CD14-positive monocyte (primary cell): Measurements from ENCODE around the gene LTBP1. TPM values are rescaled to one million over a fixed set of nuclear protein-coding genes. Genes with fewer than 3 reads are reported as not detected.

Source experiments
- DNase-seq, 3 donors: peaks; one replicate each; pipeline ENCODE4 v3.0.0-alpha.2; 2011 to 2022
- H2AFZ ChIP-seq: 2 replicates; pipeline ENCODE4 v1.6.0; 2012; ENCODE audit warnings: mild to moderate bottlenecking, low read depth, low read length, inconsistent platforms; ENCODE audit not compliant: insufficient read depth, poor library complexity, severe bottlenecking
- H3K27ac ChIP-seq, 2 donors: 1 replicate in 1 of 2; 2 replicates in 1 of 2; pipeline ENCODE4 v1.5.1; 2012 to 2013; ENCODE audit warnings: low read length in 2 of 2, control low read depth in 1 of 2, inconsistent platforms in 1 of 2, low read depth in 1 of 2, mild to moderate bottlenecking in 1 of 2
- H3K27me3 ChIP-seq, 2 donors: one replicate each; pipeline versions ENCODE4 v1.6.0 to v1.6.1; 2011 to 2013; ENCODE audit warnings: low read length in 2 of 2; ENCODE audit not compliant: control insufficient read depth in 2 of 2, insufficient read depth in 2 of 2
- H3K36me3 ChIP-seq, 2 donors: replicated peaks in 1 of 2; 1 replicate in 1 of 2; 2 replicates in 1 of 2; pipeline versions ENCODE4 v1.5.1 to v1.6.1; 2012 to 2013; ENCODE audit warnings: low read length in 2 of 2, control low read depth in 1 of 2, inconsistent platforms in 1 of 2, mild to moderate bottlenecking in 1 of 2; ENCODE audit not compliant: insufficient read depth in 2 of 2, control insufficient read depth in 1 of 2
- H3K4me1 ChIP-seq, 2 donors: 1 replicate in 1 of 2; 2 replicates in 1 of 2; pipeline versions ENCODE4 v1.5.1 to v1.6.1; 2012 to 2013; ENCODE audit warnings: low read length in 2 of 2, control low read depth in 1 of 2, inconsistent platforms in 1 of 2, mild to moderate bottlenecking in 1 of 2, moderate library complexity in 1 of 2; ENCODE audit not compliant: insufficient read depth in 2 of 2, control insufficient read depth in 1 of 2
- H3K4me2 ChIP-seq: replicated peaks from 2 replicates; pipeline ENCODE3; 2012; ENCODE audit warnings: low read length, moderate library complexity, mild to moderate bottlenecking; ENCODE audit not compliant: poor library complexity, severe bottlenecking; ENCODE audit errors: extremely low read depth
- H3K4me3 ChIP-seq, 3 experiments: fragments of 200-600 bp in 1 of 3; sonication (generic) in 1 of 3; replicated peaks in 1 of 3; 1 replicate in 2 of 3; 2 replicates in 1 of 3; pipeline ENCODE4 v1.5.1; 2011 to 2013; ENCODE audit warnings: low read length in 3 of 3, mild to moderate bottlenecking in 3 of 3, control low read depth in 2 of 3, low read depth in 2 of 3, inconsistent platforms in 1 of 3, moderate library complexity in 1 of 3
- H3K79me2 ChIP-seq: 2 replicates; pipeline ENCODE4 v1.6.0; 2012; ENCODE audit warnings: mild to moderate bottlenecking, control low read depth, inconsistent platforms, low read length, moderate library complexity; ENCODE audit not compliant: insufficient read depth
- H3K9ac ChIP-seq: 2 replicates; pipeline ENCODE4 v1.6.0; 2017; ENCODE audit warnings: low read length, mild to moderate bottlenecking; ENCODE audit not compliant: insufficient read depth, poor library complexity, severe bottlenecking
- H3K9me3 ChIP-seq, 2 donors: replicated peaks in 1 of 2; 1 replicate in 1 of 2; 2 replicates in 1 of 2; pipeline versions ENCODE4 v1.5.1 to v1.6.1; 2012 to 2013; ENCODE audit warnings: low read length in 2 of 2, control low read depth in 1 of 2; ENCODE audit not compliant: control insufficient read depth in 1 of 2, insufficient read depth in 1 of 2
- H4K20me1 ChIP-seq: 2 replicates; pipeline ENCODE4 v1.6.0; 2012; ENCODE audit warnings: mild to moderate bottlenecking, low read length, control low read depth, moderate library complexity; ENCODE audit not compliant: insufficient read depth
- H3K27ac Mint-ChIP-seq, 7 donors: one replicate each; pipeline ENCODE4 v1.8.0; 2020; ENCODE audit warnings: mild to moderate bottlenecking in 7 of 7, mixed read lengths in 7 of 7, moderate library complexity in 6 of 7, inconsistent platforms in 2 of 7
- H3K27me3 Mint-ChIP-seq, 3 donors: one replicate each; pipeline ENCODE4 v1.8.0; 2021 to 2022; ENCODE audit warnings: low read depth in 3 of 3, mild to moderate bottlenecking in 3 of 3, mixed read lengths in 3 of 3, moderate library complexity in 3 of 3, inconsistent platforms in 1 of 3
- H3K36me3 Mint-ChIP-seq, 2 donors: one replicate each; pipeline ENCODE4 v1.8.0; 2020; ENCODE audit warnings: mixed read lengths in 2 of 2, inconsistent platforms in 1 of 2, mild to moderate bottlenecking in 1 of 2
- H3K4me1 Mint-ChIP-seq: one replicate; pipeline ENCODE4 v1.8.0; 2020; ENCODE audit warnings: mild to moderate bottlenecking, mixed read lengths
- H3K4me3 Mint-ChIP-seq, 2 donors: one replicate each; pipeline ENCODE4 v1.8.0; 2020; ENCODE audit warnings: mild to moderate bottlenecking in 2 of 2, mixed read lengths in 2 of 2, moderate library complexity in 1 of 2
- H3K9me3 Mint-ChIP-seq, 7 donors: one replicate each; pipeline ENCODE4 v1.8.0; 2020 to 2022; ENCODE audit warnings: mixed read lengths in 7 of 7, mild to moderate bottlenecking in 6 of 7, moderate library complexity in 6 of 7, inconsistent platforms in 2 of 7
- WGBS: methylation state at CpG from one replicate; pipeline ENCODE4 v1.1.5; 2013; ENCODE audit warnings: missing lambda C conversion rate; ENCODE audit not compliant: insufficient coverage; 5-methylcytosine and 5-hydroxymethylcytosine counted together
- intact Hi-C, 2 donors: fragments of 100-400 bp; cut with micrococcal nuclease; formaldehyde crosslinking; loops; one replicate each; pipeline versions ENCODE4 v1.15.0 to v1.15.1; 2023
- polyA plus RNA-seq, 3 donors: library from polyadenylated mRNA; depleted of rRNA in 1 of 3; unstranded in 2 of 3; stranded (reverse) in 1 of 3; fragments of 300-500 nt in 2 of 3; fragments of >200 nt in 1 of 3; fragmentation: Illumina TruSeq in 2 of 3; gene quantifications; 1 replicate in 2 of 3; 2 replicates in 1 of 3; pipeline ENCODE4 v1.2.3, GENCODE V29; 2012 to 2021
- TF ChIP-seq, protein P1 (sequence below): fragments of 200-600 bp; IDR thresholded peaks from one replicate; pipeline ENCODE4 v1.8.0; 2022; ENCODE audit warnings: antibody characterized with exemption, mild to moderate bottlenecking

The LTBP1 gene
- polyA plus RNA-seq, 3 donors, result 0.18 to 0.24 TPM; not detected in 1

DNA sequence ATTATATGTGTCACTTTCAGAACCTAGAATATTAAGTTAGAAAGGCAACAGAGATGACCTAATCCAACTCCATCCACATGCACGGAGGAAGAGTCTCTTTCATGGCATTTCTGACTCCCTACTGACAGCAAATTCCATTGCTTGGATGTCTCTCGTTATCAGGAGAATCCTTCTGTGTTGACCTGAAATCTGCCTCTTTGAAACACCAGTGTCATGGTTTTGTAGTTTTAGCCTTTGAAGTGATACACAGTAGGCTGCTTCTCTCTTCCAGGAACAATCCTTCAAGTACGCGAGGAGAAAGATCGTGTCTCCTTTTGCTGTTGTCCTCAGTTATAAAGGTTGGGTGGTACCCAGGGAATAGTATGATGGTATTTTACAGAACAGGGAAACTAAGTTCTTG is 327.8 kb downstream of the LTBP1 start:
- TF ChIP-seq, protein P1, sequence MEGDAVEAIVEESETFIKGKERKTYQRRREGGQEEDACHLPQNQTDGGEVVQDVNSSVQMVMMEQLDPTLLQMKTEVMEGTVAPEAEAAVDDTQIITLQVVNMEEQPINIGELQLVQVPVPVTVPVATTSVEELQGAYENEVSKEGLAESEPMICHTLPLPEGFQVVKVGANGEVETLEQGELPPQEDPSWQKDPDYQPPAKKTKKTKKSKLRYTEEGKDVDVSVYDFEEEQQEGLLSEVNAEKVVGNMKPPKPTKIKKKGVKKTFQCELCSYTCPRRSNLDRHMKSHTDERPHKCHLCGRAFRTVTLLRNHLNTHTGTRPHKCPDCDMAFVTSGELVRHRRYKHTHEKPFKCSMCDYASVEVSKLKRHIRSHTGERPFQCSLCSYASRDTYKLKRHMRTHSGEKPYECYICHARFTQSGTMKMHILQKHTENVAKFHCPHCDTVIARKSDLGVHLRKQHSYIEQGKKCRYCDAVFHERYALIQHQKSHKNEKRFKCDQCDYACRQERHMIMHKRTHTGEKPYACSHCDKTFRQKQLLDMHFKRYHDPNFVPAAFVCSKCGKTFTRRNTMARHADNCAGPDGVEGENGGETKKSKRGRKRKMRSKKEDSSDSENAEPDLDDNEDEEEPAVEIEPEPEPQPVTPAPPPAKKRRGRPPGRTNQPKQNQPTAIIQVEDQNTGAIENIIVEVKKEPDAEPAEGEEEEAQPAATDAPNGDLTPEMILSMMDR, result no peak
- Histone ChIP-seq H3K4me3 (no peak overlapping the region), H3K36me3 (no peaks in the 10 kb centered on the region), H3K9me3 (no peaks in the 10 kb centered on the region), H3K9ac (no peak overlapping the region), H3K27me3 (no peaks in the 10 kb centered on the region), H3K4me1 (no peaks in the 10 kb centered on the region), H3K79me2 (no peaks in the 10 kb centered on the region), H3K4me2 (no peak overlapping the region), H3K27ac (no peak overlapping the region), H2AFZ (no peak overlapping the region), H4K20me1 (no peaks in the 10 kb centered on the region)
- Mint-ChIP-seq H3K4me1 (no peaks in the 10 kb centered on the region), H3K9me3 (peaks cover 0 to 2% (median 0%) of the 10 kb centered on the region in 7 donors), H3K4me3 (no peak overlapping the region), H3K27ac (no peak overlapping the region), H3K36me3 (no peaks in the 10 kb centered on the region), H3K27me3 (peaks cover 0 to 2% (median 0%) of the 10 kb centered on the region in 3 donors)
- no peak for DNase-seq
- no CpG with 5 or more reads among the region's 5 CpGs for WGBS
- intact Hi-C loops, result no loop called here

DNA sequence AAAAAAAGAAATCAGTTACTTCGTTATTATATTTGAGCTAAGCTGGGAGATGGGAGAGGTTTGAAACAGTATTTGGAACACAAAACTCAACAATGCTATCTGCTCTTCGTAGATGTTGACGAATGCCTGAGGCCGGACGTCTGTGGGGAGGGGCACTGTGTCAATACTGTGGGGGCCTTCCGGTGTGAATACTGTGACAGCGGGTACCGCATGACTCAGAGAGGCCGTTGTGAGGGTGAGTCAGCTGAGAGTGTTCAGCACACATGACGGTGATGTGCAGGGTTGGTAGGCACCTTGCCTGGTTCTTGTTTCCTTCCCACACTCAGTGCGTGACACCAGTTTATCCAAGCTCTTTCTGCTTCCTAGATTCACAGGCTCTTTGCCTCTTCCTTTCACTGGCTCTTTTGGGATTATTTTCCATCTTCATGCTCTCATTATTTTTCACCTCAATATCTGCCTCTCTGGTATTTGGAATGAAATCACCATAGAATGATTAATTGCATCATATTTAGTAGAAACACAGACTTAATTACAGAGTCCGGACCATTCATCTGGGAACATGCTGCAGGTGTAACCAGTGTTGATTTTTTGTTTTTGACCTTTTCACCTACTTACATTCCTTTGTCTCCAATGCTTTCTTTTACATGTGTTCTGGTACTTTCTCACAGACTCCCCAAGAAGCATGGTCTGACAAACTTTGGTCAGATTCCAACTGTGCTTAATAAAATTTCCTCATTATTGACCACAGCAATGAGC is 329.1 kb downstream of the LTBP1 start:
- no peak overlapping the region for H3K9ac ChIP-seq
- no peaks in the 10 kb centered on the region for H4K20me1 ChIP-seq
- no peak overlapping the region for H3K4me2 ChIP-seq
- H3K79me2 ChIP-seq, result no peaks in the 10 kb centered on the region
- no peaks in the 10 kb centered on the region for H3K27me3 ChIP-seq
- Mint-ChIP-seq H3K36me3 (no peaks in the 10 kb centered on the region), H3K27ac (no peak overlapping the region), H3K4me1 (no peaks in the 10 kb centered on the region), H3K4me3 (no peak overlapping the region), H3K9me3 (peaks cover 0 to 2% (median 0%) of the 10 kb centered on the region in 7 donors), H3K27me3 (peaks cover 0 to 4% (median 1%) of the 10 kb centered on the region in 3 donors)
- WGBS, result 89% methylated on average over 6 of the region's 12 CpGs
- H3K27ac ChIP-seq, result no peak overlapping the region
- H2AFZ ChIP-seq, result no peak overlapping the region
- no peaks in the 10 kb centered on the region for H3K9me3 ChIP-seq
- no peaks in the 10 kb centered on the region for H3K36me3 ChIP-seq
- intact Hi-C loops, result no loop called here
- no peaks in the 10 kb centered on the region for H3K4me1 ChIP-seq
- TF ChIP-seq, protein P1, result no peak
- no peak for DNase-seq
- H3K4me3 ChIP-seq, result no peak overlapping the region
